ENCODE measurements around the gene RPL14.
A peak's percentile ranks its signal among the peaks of the same experiment; 100 is the strongest.

- TF ChIP-seq POLR2A (IDR thresholded peaks at IDR 0.05; ENCODE audit: low read depth, low read length) (0 out of 2 replicates have a peak, but pooled peaks have one; percentile 16), TAF1 (IDR thresholded peaks at IDR 0.05; ENCODE audit: low read depth, low read length) (peak; percentile 77; the same call in 1 of the 2 replicates)
Observed at GRCh38 chr3:40476478-40477470, 19.6 kb downstream of the RPL14 start, which contains the start of gene ZNF619.
